SU-DHL-6 (cell line): ENCODE measurements around the gene LMNA.

Experiments used
- H2AFZ ChIP-seq: fragments of 200-600 bp; sonication (generic); 2 replicates; pipeline ENCODE4 v1.6.1; 2014; ENCODE audit warnings: low read depth, mild to moderate bottlenecking, moderate library complexity, mixed read lengths, antibody characterized with exemption, low read length; ENCODE audit not compliant: severe bottlenecking
- H3F3A ChIP-seq: fragments of 200-600 bp; shearing (Covaris generic); 2 replicates; pipeline ENCODE4 v1.6.0; 2016; ENCODE audit warnings: antibody characterized with exemption, mild to moderate bottlenecking; ENCODE audit not compliant: insufficient read depth
- H3K27ac ChIP-seq: fragments of 200-600 bp; sonication (generic); 2 replicates; pipeline ENCODE4 v1.5.1; 2016; ENCODE audit warnings: low read depth, mild to moderate bottlenecking, low read length, moderate library complexity, mixed read lengths
- H3K27me3 ChIP-seq: fragments of 200-600 bp; sonication (generic), shearing (Covaris generic); 2 replicates; pipeline ENCODE4 v1.6.0; 2014; ENCODE audit warnings: mild to moderate bottlenecking, low read length
- H3K36me3 ChIP-seq: fragments of 200-600 bp; sonication (generic); 2 replicates; pipeline ENCODE4 v1.6.1; 2014; ENCODE audit warnings: mild to moderate bottlenecking, low read length, mixed read lengths
- H3K4me2 ChIP-seq: fragments of 300-600, 200-600 bp; shearing (Covaris generic), sonication (generic); 2 replicates; pipeline ENCODE4 v1.6.0; 2014; ENCODE audit warnings: low read length, low read depth, mild to moderate bottlenecking; ENCODE audit not compliant: poor library complexity, severe bottlenecking
- H3K4me3 ChIP-seq: fragments of 200-600 bp; sonication (generic); 2 replicates; pipeline ENCODE4 v1.5.1; 2014; ENCODE audit warnings: antibody characterized with exemption, low read length, mild to moderate bottlenecking, mixed read lengths; ENCODE audit not compliant: insufficient read depth, poor library complexity, severe bottlenecking
- H3K79me2 ChIP-seq: fragments of 200-600 bp; sonication (generic); 2 replicates; pipeline ENCODE4 v1.6.1; 2014; ENCODE audit warnings: mild to moderate bottlenecking, low read length, moderate library complexity; ENCODE audit not compliant: insufficient read depth
- H3K9ac ChIP-seq: fragments of 200-600 bp; sonication (generic); 2 replicates; pipeline ENCODE4 v1.7.0; 2014; ENCODE audit warnings: mild to moderate bottlenecking, low read length
- H3K9me2 ChIP-seq: fragments of 200-600 bp; sonication (generic); replicated peaks from 2 replicates; pipeline ENCODE4 v1.6.1; 2014; ENCODE audit warnings: low read length; ENCODE audit not compliant: insufficient read depth
- H3K9me3 ChIP-seq: fragments of 200-600 bp; sonication (generic); 2 replicates; pipeline ENCODE4 v1.6.1; 2014; ENCODE audit warnings: low read length, mixed read lengths; ENCODE audit not compliant: insufficient read depth
- H4K20me1 ChIP-seq: fragments of 200-600 bp; sonication (generic); 2 replicates; pipeline ENCODE4 v1.6.1; 2014; ENCODE audit warnings: low read depth, mild to moderate bottlenecking, antibody characterized with exemption, low read length, moderate library complexity, mixed read lengths
- CTCF ChIP-seq: fragments of 200-600 bp; sonication (generic); IDR thresholded peaks from one replicate; pipeline ENCODE4 v1.5.1; 2017; ENCODE audit warnings: antibody characterized with exemption, mild to moderate bottlenecking, low read length, moderate library complexity; ENCODE audit not compliant: insufficient read depth, poor library complexity, severe bottlenecking
- EZH2phosphoT487 ChIP-seq: fragments of 200-600 bp; sonication (generic), shearing (Covaris generic); conservative IDR thresholded peaks from 2 replicates; pipeline ENCODE4 v1.6.1; 2018; ENCODE audit warnings: mild to moderate bottlenecking, antibody characterized with exemption, low read length, moderate library complexity, mixed read lengths

The LMNA gene

GRCh38 chr1:156134716-156135435, 20.4 kb downstream of the LMNA start:
- Histone ChIP-seq H3K27me3 (no peaks in the 10 kb centered on the region), H4K20me1 (no peaks in the 10 kb centered on the region), H3K9me3 (no peaks in the 10 kb centered on the region), H3F3A (no peaks in the 10 kb centered on the region), H3K79me2 (no peaks in the 10 kb centered on the region), H3K4me3 (no peak overlapping the region), H2AFZ (no peak overlapping the region), H3K9ac (no peak overlapping the region), H3K9me2 (no peaks in the 10 kb centered on the region), H3K27ac (no peak overlapping the region), H3K36me3 (no peaks in the 10 kb centered on the region), H3K4me2 (no peak overlapping the region)
- TF ChIP-seq EZH2phosphoT487 = no peak
- TF ChIP-seq CTCF = no peak

- Histone ChIP-seq H2AFZ (no peak overlapping the region), H3K36me3 (no peaks in the 10 kb centered on the region), H3K27ac (no peak overlapping the region), H4K20me1 (no peaks in the 10 kb centered on the region), H3K9me2 (no peaks in the 10 kb centered on the region), H3K27me3 (no peaks in the 10 kb centered on the region), H3K9ac (no peak overlapping the region), H3K4me3 (no peak overlapping the region), H3F3A (no peaks in the 10 kb centered on the region), H3K9me3 (no peaks in the 10 kb centered on the region), H3K79me2 (no peaks in the 10 kb centered on the region), H3K4me2 (no peak overlapping the region)
- no peak for TF ChIP-seq CTCF
Measured at GRCh38 chr1:156135930-156136871, 21.7 kb downstream of the LMNA start.

GRCh38 chr1:156136970-156137483, 22.5 kb downstream of the LMNA start:
- Histone ChIP-seq H4K20me1 (no peaks in the 10 kb centered on the region), H3K9ac (no peak overlapping the region), H3K36me3 (no peaks in the 10 kb centered on the region), H3K9me3 (no peaks in the 10 kb centered on the region), H3K27me3 (no peaks in the 10 kb centered on the region), H3K9me2 (no peaks in the 10 kb centered on the region), H3K4me3 (no peak overlapping the region), H3F3A (no peaks in the 10 kb centered on the region), H3K4me2 (no peak overlapping the region), H3K79me2 (no peaks in the 10 kb centered on the region), H3K27ac (no peak overlapping the region), H2AFZ (no peak overlapping the region)
- no peak for TF ChIP-seq EZH2phosphoT487
- TF ChIP-seq CTCF = no peak
